Peyer's patch (tissue), 4 donors: Measurements from ENCODE around the gene NTN3.

Experiments
- CTCF ChIP-seq, 6 experiments: fragments of 450-650 bp in 4 of 6; fragments of 200-600 bp in 2 of 6; sonication (generic) in 1 of 6; IDR thresholded peaks; one replicate each; pipeline ENCODE4 v1.5.1; 2017 to 2019; ENCODE audit warnings: antibody characterized with exemption in 6 of 6, mild to moderate bottlenecking in 3 of 6, moderate library complexity in 1 of 6
- POLR2A ChIP-seq, 2 donors: fragments of 450-650 bp; IDR thresholded peaks; one replicate each; pipeline ENCODE4 v1.5.1; 2017; ENCODE audit warnings: antibody characterized with exemption in 2 of 2, mild to moderate bottlenecking in 2 of 2, moderate library complexity in 2 of 2

- no peak for TF ChIP-seq POLR2A (IDR thresholded peaks at IDR 0.05)
- TF ChIP-seq CTCF (IDR thresholded peaks at IDR 0.05) = no peak
Measured at GRCh38 chr16:2469399-2470233, 1.5 kb upstream of the NTN3 start.
